ENCODE results near the gene C11orf24.
"Not testable (repeated sequence)": the region's sequence is repeated elsewhere in the genome, so short reads cannot be mapped to it uniquely, and the experiment has no call there.

C11orf24 gene

GRCh38 chr11:68299517-68299879, 27.7 kb upstream of the C11orf24 start:
- DNase-seq (ENCODE audit: low read depth, low spot score), result not testable (repeated sequence)

- DNase-seq (ENCODE audit: low read depth, low spot score), result no peak
Measured at GRCh38 chr11:68298659-68299516, 27.1 kb upstream of the C11orf24 start.

GRCh38 chr11:68297812-68298658, 26.3 kb upstream of the C11orf24 start:
- DNase-seq (ENCODE audit: low read depth, low spot score), result peak; percentile 31

- no peak for DNase-seq (ENCODE audit: low read depth, low spot score)
Measured at GRCh38 chr11:68297494-68297811, 25.7 kb upstream of the C11orf24 start.

- DNase-seq (ENCODE audit: low read depth, low spot score), result no peak
Measured at GRCh38 chr11:68297052-68297378, 25.2 kb upstream of the C11orf24 start.

GRCh38 chr11:68296344-68297051, 24.7 kb upstream of the C11orf24 start:
- no peak for DNase-seq (ENCODE audit: low read depth, low spot score)

GRCh38 chr11:68295940-68296339, 24.2 kb upstream of the C11orf24 start:
- DNase-seq (ENCODE audit: low read depth, low spot score), result no peak

- no peak for DNase-seq (ENCODE audit: low read depth, low spot score)
Measured at GRCh38 chr11:68295271-68295670, 23.5 kb upstream of the C11orf24 start.

- DNase-seq (ENCODE audit: low read depth, low spot score), result no peak
Measured at GRCh38 chr11:68293708-68294107, 21.9 kb upstream of the C11orf24 start.

GRCh38 chr11:68289456-68289855, 17.7 kb upstream of the C11orf24 start:
- DNase-seq (ENCODE audit: low read depth, low spot score), result no peak

GRCh38 chr11:68287419-68287818, 15.6 kb upstream of the C11orf24 start:
- DNase-seq (ENCODE audit: low read depth, low spot score), result no peak

- DNase-seq (ENCODE audit: low read depth, low spot score), result not testable (repeated sequence)
Measured at GRCh38 chr11:68284588-68284987, 12.8 kb upstream of the C11orf24 start.

- no peak for DNase-seq (ENCODE audit: low read depth, low spot score)
Measured at GRCh38 chr11:68282861-68283230, 11.1 kb upstream of the C11orf24 start.

- DNase-seq (ENCODE audit: low read depth, low spot score), result no peak
Measured at GRCh38 chr11:68282141-68282860, 10.5 kb upstream of the C11orf24 start.

GRCh38 chr11:68279676-68280075, 7.9 kb upstream of the C11orf24 start:
- no peak for DNase-seq (ENCODE audit: low read depth, low spot score)

- DNase-seq (ENCODE audit: low read depth, low spot score), result no peak
Measured at GRCh38 chr11:68276861-68277260, 5.1 kb upstream of the C11orf24 start.

GRCh38 chr11:68275721-68276507, 4.1 kb upstream of the C11orf24 start:
- DNase-seq (ENCODE audit: low read depth, low spot score), result no peak

- DNase-seq (ENCODE audit: low read depth, low spot score), result no peak
Measured at GRCh38 chr11:68274306-68274705, 2.5 kb upstream of the C11orf24 start.

- DNase-seq (ENCODE audit: low read depth, low spot score), result no peak
Measured at GRCh38 chr11:68273026-68273738, 1.4 kb upstream of the C11orf24 start.

- DNase-seq (ENCODE audit: low read depth, low spot score), result no peak
Measured at GRCh38 chr11:68271023-68271780, 571 bp downstream of the C11orf24 start.
